ENCODE data around the gene NME5. TPM values are rescaled to one million over a fixed set of nuclear protein-coding genes. Genes with fewer than 3 reads are reported as not detected.

The NME5 gene
- total and polyA plus RNA-seq, 4 donors, result 0.09 to 1.3 (median 0.40) TPM

DNA sequence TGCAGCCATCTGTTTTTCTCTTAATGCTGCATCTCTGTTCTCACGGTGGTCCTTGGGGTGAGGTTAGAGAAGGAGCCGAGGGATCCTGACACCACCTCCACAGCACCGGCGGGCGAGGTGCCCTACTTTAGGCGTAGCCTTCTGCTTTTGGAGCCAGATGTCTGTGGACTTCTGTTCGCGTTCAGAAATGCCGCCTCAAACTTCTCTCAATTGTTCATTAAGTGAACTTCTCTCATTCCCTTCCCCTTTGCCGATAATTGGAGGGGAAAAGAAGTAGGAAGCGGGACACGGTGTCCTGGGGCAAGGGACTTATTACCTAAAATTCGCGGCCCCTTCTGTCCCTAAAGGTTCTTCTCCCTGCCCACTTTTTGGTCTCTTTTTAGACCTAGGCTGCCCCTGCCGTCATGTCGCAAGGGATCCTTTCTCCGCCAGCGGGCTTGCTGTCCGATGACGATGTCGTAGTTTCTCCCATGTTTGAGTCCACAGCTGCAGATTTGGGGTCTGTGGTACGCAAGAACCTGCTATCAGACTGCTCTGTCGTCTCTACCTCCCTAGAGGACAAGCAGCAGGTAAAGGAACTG is 40.1 kb upstream of the NME5 start:
- Histone ChIP-seq H3K27me3 (ENCODE audit: control insufficient read depth in 4 of 4, insufficient read depth in 4 of 4, low read length in 3 of 4) (no peaks in the 10 kb centered on the region), H3K36me3 (ENCODE audit: control insufficient read depth in 4 of 4, insufficient read depth in 3 of 4, low read depth in 1 of 4, low read length in 3 of 4) (peaks cover under 1 to 7% (median 7%) of the 10 kb centered on the region in 4 donors), H3K4me3 (ENCODE audit: low read depth in 1 of 3, low read length in 3 of 3) (peak overlapping the region in 2 of 3 donors; percentile 43 to 58), H3K27ac (ENCODE audit: low read depth in 1 of 2, low read length in 2 of 2) (no peak overlapping the region), H3K4me1 (ENCODE audit: control insufficient read depth in 4 of 4, insufficient read depth in 4 of 4, low read length in 3 of 4) (peaks cover 3 to 15% (median 13%) of the 10 kb centered on the region in 4 donors), H3K9ac (ENCODE audit: low read depth in 1 of 2, low read length in 2 of 2) (no peak overlapping the region), H3K9me3 (ENCODE audit: control insufficient read depth in 4 of 4, low read length in 3 of 4) (no peaks in the 10 kb centered on the region)
- whole genome bisulfite sequencing, result 2% methylated on average over 23 of the region's 23 CpGs
- no peak for TF ChIP-seq EGR1 (IDR thresholded peaks at IDR 0.05; ENCODE audit: low read depth in 2 of 2)
- TF ChIP-seq YY1 (IDR thresholded peaks at IDR 0.05), result no peak
- no peak for TF ChIP-seq FOXA1 (IDR thresholded peaks at IDR 0.05)
- no peak for TF ChIP-seq HNF4A (conservative IDR thresholded peaks at IDR 0.05)
- TF ChIP-seq NR2F2 (IDR thresholded peaks at IDR 0.05), result no peak
- TF ChIP-seq FOXA2 (IDR thresholded peaks at IDR 0.05), result no peak
- peak; percentile 34 for DNase-seq (ENCODE audit: low spot score)

DNA sequence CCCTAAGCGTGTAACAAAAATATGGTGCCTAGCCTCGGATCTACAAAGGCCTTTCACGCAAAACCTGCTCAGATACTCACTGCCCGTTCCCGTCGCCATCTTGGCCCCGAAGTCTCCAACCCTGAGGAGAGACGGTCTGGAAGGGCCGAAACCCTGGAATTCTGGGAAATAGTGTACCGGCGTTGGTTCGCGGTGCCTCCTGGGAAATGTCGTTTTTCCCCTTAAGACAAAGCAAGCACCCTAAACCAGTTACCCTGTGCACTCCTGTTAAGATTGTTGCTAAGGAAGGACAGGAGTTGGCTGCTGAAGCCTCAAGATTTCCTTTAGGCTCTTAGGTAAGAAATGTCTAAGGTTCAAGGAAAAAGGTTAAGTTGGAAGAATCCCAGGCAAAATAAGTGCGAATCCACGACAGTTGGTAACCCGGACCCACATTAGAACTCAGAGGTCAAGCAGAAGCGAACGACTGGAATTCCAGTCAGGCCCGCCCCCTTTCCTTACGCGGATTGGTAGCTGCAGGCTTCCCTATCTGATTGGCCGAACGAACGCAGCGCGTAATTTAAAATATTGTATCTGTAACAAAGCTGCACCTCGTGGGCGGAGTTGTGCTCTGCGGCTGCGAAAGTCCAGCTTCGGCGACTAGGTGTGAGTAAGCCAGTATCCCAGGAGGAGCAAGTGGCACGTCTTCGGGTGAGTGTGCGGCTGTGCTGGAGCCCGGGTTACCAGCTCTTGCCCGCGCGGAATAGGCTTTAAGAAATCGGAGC is 39.5 kb upstream of the NME5 start, which contains the start of the genes BRD8 and KIF20A:
Gene BRD8, minus strand, starts transcription at position 115 of the 761 bp plus-strand sequence. Its CDS starts 16 bp downstream, at position 99.
Gene KIF20A, plus strand, starts transcription at position 597 of the 761 bp plus-strand sequence. CDS start 569 bp downstream, outside the sequence.
- Histone ChIP-seq H3K9me3 (ENCODE audit: control insufficient read depth in 4 of 4, low read length in 3 of 4) (no peaks in the 10 kb centered on the region), H3K4me1 (ENCODE audit: control insufficient read depth in 4 of 4, insufficient read depth in 4 of 4, low read length in 3 of 4) (peaks cover 3 to 15% (median 13%) of the 10 kb centered on the region in 4 donors), H3K27me3 (ENCODE audit: control insufficient read depth in 4 of 4, insufficient read depth in 4 of 4, low read length in 3 of 4) (no peaks in the 10 kb centered on the region), H3K36me3 (ENCODE audit: control insufficient read depth in 4 of 4, insufficient read depth in 3 of 4, low read depth in 1 of 4, low read length in 3 of 4) (peaks cover 0 to 11% (median 7%) of the 10 kb centered on the region in 4 donors), H3K9ac (ENCODE audit: low read depth in 1 of 2, low read length in 2 of 2) (peak within 1 kb of the TSS; percentile 76 to 91), H3K4me3 (ENCODE audit: low read depth in 1 of 3, low read length in 3 of 3) (peak within 1 kb of the TSS; percentile 83 to 96 (median 88)), H3K27ac (ENCODE audit: low read depth in 1 of 2, low read length in 2 of 2) (peak within 1 kb of the TSS; percentile 84 to 89)
- under 1% methylated on average over 41 of the region's 41 CpGs for WGBS
- TF ChIP-seq JUND (IDR thresholded peaks at IDR 0.05), result peak in 1 of 2 donors; percentile 39
- TF ChIP-seq, protein P1, sequence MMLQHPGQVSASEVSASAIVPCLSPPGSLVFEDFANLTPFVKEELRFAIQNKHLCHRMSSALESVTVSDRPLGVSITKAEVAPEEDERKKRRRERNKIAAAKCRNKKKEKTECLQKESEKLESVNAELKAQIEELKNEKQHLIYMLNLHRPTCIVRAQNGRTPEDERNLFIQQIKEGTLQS (IDR thresholded peaks at IDR 0.05), result no peak
- peak in 1 of 2 donors; percentile 24 for TF ChIP-seq RAD21 (IDR thresholded peaks at IDR 0.05)
- TF ChIP-seq, protein P2, sequence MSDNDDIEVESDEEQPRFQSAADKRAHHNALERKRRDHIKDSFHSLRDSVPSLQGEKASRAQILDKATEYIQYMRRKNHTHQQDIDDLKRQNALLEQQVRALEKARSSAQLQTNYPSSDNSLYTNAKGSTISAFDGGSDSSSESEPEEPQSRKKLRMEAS (IDR thresholded peaks at IDR 0.05), result peak; percentile 93
- TF ChIP-seq, protein P3, sequence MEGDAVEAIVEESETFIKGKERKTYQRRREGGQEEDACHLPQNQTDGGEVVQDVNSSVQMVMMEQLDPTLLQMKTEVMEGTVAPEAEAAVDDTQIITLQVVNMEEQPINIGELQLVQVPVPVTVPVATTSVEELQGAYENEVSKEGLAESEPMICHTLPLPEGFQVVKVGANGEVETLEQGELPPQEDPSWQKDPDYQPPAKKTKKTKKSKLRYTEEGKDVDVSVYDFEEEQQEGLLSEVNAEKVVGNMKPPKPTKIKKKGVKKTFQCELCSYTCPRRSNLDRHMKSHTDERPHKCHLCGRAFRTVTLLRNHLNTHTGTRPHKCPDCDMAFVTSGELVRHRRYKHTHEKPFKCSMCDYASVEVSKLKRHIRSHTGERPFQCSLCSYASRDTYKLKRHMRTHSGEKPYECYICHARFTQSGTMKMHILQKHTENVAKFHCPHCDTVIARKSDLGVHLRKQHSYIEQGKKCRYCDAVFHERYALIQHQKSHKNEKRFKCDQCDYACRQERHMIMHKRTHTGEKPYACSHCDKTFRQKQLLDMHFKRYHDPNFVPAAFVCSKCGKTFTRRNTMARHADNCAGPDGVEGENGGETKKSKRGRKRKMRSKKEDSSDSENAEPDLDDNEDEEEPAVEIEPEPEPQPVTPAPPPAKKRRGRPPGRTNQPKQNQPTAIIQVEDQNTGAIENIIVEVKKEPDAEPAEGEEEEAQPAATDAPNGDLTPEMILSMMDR (IDR thresholded peaks at IDR 0.05; ENCODE audit: low read depth, low read length, missing input control), result no peak
- TF ChIP-seq EGR1 (IDR thresholded peaks at IDR 0.05; ENCODE audit: low read depth in 2 of 2), result peak; percentile 58
- peak; percentile 60 to 90 for TF ChIP-seq GABPA (IDR thresholded peaks at IDR 0.05 in 1 of 2, conservative IDR thresholded peaks at IDR 0.05 in 1 of 2)
- no peak for TF ChIP-seq FOXA2 (IDR thresholded peaks at IDR 0.05)
- TF ChIP-seq, protein P4, sequence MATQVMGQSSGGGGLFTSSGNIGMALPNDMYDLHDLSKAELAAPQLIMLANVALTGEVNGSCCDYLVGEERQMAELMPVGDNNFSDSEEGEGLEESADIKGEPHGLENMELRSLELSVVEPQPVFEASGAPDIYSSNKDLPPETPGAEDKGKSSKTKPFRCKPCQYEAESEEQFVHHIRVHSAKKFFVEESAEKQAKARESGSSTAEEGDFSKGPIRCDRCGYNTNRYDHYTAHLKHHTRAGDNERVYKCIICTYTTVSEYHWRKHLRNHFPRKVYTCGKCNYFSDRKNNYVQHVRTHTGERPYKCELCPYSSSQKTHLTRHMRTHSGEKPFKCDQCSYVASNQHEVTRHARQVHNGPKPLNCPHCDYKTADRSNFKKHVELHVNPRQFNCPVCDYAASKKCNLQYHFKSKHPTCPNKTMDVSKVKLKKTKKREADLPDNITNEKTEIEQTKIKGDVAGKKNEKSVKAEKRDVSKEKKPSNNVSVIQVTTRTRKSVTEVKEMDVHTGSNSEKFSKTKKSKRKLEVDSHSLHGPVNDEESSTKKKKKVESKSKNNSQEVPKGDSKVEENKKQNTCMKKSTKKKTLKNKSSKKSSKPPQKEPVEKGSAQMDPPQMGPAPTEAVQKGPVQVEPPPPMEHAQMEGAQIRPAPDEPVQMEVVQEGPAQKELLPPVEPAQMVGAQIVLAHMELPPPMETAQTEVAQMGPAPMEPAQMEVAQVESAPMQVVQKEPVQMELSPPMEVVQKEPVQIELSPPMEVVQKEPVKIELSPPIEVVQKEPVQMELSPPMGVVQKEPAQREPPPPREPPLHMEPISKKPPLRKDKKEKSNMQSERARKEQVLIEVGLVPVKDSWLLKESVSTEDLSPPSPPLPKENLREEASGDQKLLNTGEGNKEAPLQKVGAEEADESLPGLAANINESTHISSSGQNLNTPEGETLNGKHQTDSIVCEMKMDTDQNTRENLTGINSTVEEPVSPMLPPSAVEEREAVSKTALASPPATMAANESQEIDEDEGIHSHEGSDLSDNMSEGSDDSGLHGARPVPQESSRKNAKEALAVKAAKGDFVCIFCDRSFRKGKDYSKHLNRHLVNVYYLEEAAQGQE (IDR thresholded peaks at IDR 0.05), result peak; percentile 41
- peak; percentile 46 to 66 for TF ChIP-seq HNF4A (conservative IDR thresholded peaks at IDR 0.05)
- TF ChIP-seq NR2F2 (IDR thresholded peaks at IDR 0.05), result peak; percentile 91
- TF ChIP-seq YY1 (IDR thresholded peaks at IDR 0.05), result peak; percentile 98
- no peak for TF ChIP-seq FOXA1 (IDR thresholded peaks at IDR 0.05)
- TF ChIP-seq, protein P5, sequence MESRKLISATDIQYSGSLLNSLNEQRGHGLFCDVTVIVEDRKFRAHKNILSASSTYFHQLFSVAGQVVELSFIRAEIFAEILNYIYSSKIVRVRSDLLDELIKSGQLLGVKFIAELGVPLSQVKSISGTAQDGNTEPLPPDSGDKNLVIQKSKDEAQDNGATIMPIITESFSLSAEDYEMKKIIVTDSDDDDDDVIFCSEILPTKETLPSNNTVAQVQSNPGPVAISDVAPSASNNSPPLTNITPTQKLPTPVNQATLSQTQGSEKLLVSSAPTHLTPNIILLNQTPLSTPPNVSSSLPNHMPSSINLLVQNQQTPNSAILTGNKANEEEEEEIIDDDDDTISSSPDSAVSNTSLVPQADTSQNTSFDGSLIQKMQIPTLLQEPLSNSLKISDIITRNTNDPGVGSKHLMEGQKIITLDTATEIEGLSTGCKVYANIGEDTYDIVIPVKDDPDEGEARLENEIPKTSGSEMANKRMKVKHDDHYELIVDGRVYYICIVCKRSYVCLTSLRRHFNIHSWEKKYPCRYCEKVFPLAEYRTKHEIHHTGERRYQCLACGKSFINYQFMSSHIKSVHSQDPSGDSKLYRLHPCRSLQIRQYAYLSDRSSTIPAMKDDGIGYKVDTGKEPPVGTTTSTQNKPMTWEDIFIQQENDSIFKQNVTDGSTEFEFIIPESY (IDR thresholded peaks at IDR 0.05), result peak; percentile 85
- TF ChIP-seq SP1 (IDR thresholded peaks at IDR 0.05), result peak; percentile 94
- no peak for TF ChIP-seq TAF1 (conservative IDR thresholded peaks at IDR 0.05)
- no peak for TF ChIP-seq HNF4G (IDR thresholded peaks at IDR 0.05)
- peak; percentile 77 to 83 for TF ChIP-seq RXRA (IDR thresholded peaks at IDR 0.05)
- peak; percentile 95 for DNase-seq (ENCODE audit: low spot score)

All from liver (tissue), 9 donors.